ENCODE data around the gene PABPC1L.

DNA sequence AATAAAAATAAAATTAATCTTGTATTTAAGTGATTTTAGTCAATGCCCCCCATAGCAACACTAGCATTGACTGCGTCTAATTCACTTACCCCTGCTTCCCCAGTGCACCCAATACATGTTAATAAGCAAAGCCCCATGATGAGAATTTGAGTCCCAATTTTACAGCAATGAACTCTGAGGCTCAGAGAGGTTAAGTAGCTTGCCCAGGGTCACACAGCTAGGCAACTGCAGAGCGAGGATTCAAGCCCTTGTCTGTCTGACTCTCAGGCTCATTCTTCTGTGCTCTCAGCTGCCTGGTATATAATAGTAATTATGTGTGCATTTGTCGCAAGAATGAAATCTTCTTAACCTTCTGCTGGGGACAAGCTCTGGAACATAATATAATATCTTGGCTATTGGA lies 8.5 kb downstream of the PABPC1L start:
- no peak for TF ChIP-seq POLR2A (IDR thresholded peaks at IDR 0.05)
- TF ChIP-seq, protein P1, sequence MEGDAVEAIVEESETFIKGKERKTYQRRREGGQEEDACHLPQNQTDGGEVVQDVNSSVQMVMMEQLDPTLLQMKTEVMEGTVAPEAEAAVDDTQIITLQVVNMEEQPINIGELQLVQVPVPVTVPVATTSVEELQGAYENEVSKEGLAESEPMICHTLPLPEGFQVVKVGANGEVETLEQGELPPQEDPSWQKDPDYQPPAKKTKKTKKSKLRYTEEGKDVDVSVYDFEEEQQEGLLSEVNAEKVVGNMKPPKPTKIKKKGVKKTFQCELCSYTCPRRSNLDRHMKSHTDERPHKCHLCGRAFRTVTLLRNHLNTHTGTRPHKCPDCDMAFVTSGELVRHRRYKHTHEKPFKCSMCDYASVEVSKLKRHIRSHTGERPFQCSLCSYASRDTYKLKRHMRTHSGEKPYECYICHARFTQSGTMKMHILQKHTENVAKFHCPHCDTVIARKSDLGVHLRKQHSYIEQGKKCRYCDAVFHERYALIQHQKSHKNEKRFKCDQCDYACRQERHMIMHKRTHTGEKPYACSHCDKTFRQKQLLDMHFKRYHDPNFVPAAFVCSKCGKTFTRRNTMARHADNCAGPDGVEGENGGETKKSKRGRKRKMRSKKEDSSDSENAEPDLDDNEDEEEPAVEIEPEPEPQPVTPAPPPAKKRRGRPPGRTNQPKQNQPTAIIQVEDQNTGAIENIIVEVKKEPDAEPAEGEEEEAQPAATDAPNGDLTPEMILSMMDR (IDR thresholded peaks at IDR 0.05), result no peak
- TF ChIP-seq POLR2AphosphoS5 (IDR thresholded peaks at IDR 0.05), result no peak
